Retinal pigment epithelial cell (primary cell): ENCODE measurements around the gene PPP1CB.

ENCODE experiments used
- DNase-seq: peaks from one replicate; pipeline ENCODE4 v3.0.0-alpha.2; 2010; ENCODE audit warnings: low read depth
- H3K4me3 ChIP-seq: 2 replicates; pipeline ENCODE4 v1.5.1; 2011; ENCODE audit warnings: mild to moderate bottlenecking, low read length, control low read depth, moderate library complexity
- TF ChIP-seq, protein P1 (sequence below): conservative IDR thresholded peaks from 2 replicates; pipeline ENCODE4 v1.5.1; 2011; ENCODE audit warnings: low read depth, low read length, control low read depth, inconsistent platforms

Gene PPP1CB

DNA sequence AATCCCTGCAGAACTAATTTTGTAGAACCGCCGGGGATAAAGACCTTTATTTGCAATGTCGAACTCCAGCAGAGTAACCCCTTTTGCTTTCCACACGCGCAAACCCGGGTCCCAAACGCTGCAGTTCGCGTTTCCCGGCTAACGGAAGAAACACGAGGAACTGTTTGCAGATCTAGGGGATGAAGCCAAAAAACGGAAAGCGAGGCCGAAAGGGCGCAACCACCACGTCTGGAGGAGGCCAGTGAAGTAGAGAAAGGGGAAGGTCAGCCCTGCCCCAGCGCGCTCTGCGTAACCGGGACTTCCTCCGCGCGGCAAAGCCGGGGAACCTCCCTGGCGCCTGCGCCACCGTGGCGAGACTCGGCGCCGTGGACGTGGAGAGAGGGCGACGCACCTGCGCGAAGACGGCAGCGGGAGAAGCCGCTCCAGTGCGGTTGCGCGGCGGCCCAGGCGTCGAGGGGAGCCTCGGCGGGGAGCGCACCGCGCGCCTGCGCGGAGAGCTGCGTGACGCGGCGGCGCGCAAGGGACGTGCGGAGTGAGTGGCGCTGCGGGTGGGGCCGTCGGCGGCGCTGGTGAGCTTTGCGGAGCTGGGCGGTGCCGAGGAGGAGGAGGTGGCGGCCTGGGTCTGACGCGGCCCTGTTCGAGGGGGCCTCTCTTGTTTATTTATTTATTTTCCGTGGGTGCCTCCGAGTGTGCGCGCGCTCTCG is at the start of gene PPP1CB:
Gene PPP1CB, plus strand, starts transcription at position 579 of the 704 bp plus-strand sequence. CDS start 295 bp downstream, outside the sequence.
- TF ChIP-seq, protein P1, sequence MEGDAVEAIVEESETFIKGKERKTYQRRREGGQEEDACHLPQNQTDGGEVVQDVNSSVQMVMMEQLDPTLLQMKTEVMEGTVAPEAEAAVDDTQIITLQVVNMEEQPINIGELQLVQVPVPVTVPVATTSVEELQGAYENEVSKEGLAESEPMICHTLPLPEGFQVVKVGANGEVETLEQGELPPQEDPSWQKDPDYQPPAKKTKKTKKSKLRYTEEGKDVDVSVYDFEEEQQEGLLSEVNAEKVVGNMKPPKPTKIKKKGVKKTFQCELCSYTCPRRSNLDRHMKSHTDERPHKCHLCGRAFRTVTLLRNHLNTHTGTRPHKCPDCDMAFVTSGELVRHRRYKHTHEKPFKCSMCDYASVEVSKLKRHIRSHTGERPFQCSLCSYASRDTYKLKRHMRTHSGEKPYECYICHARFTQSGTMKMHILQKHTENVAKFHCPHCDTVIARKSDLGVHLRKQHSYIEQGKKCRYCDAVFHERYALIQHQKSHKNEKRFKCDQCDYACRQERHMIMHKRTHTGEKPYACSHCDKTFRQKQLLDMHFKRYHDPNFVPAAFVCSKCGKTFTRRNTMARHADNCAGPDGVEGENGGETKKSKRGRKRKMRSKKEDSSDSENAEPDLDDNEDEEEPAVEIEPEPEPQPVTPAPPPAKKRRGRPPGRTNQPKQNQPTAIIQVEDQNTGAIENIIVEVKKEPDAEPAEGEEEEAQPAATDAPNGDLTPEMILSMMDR, result peak; percentile 25
- DNase-seq, result peak; percentile 84
- H3K4me3 ChIP-seq, result peak within 1 kb of the TSS; percentile 99

GRCh38 chr2:28702415-28702861 is 49.2 kb upstream of the PPP1CB start:
- TF ChIP-seq, protein P1, result no peak
- no peak overlapping the region for H3K4me3 ChIP-seq
- no peak for DNase-seq

GRCh38 chr2:28702878-28703277 is 48.8 kb upstream of the PPP1CB start:
- DNase-seq, result no peak
- H3K4me3 ChIP-seq, result no peak overlapping the region
- TF ChIP-seq, protein P1, result no peak

DNA sequence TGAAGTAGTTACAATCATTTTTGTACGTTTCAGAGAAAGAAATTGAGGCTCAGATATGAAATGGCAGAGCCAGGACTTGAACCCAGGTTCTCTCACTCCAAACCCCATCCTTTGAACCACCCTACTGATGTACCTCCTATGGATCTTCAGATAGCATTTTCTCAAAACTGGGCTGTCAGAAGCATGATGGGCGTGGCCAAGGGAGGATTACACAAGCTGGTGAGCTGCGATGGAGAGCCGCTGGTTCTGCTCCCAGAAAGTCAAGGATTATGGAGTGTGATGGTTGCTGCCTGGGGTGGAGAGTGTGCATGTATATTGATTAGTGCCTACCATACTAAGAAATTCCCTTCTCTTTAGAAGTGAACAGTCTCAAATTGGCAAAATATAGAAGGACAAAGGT is 47.0 kb upstream of the PPP1CB start:
- TF ChIP-seq, protein P1, result no peak
- no peak for DNase-seq
- H3K4me3 ChIP-seq, result no peak overlapping the region

DNA sequence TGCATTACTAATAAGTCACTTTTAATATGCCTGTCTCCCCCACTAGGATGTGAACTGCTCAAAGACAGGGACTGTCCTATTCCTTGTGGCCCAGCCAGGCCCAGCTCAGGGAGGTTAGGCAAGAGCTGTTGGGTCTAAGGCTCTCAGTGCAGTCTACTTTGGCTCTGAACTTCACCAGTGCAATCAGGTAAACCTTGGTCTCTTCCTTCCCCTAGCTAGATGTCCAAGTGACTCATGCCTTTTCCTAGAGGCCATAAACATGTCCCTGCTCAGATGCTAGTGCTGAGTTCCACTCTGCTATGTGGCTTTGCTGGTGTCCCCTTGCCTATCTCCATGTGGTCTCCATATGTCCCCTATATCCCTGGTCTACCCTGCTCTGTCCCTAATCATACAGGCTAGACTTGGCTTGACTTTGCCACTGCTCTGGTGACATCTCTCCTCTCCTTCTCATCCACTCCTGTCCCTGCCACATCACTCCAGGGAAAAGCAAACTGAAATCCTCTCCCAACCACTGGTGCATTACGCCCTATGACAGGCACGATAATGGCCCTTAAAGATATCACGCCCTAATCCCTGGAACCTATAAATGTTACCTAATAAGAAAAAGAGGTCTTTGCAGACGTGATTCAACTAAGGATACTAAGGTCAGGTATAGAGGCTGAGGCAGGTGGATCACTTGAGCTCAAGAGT is 45.7 kb upstream of the PPP1CB start:
- TF ChIP-seq, protein P1, result no peak
- no peak for DNase-seq
- no peak overlapping the region for H3K4me3 ChIP-seq

- no peak overlapping the region for H3K4me3 ChIP-seq
- TF ChIP-seq, protein P1, result no peak
- DNase-seq, result no peak
Measured at GRCh38 chr2:28707592-28707991, 44.0 kb upstream of the PPP1CB start.

DNA sequence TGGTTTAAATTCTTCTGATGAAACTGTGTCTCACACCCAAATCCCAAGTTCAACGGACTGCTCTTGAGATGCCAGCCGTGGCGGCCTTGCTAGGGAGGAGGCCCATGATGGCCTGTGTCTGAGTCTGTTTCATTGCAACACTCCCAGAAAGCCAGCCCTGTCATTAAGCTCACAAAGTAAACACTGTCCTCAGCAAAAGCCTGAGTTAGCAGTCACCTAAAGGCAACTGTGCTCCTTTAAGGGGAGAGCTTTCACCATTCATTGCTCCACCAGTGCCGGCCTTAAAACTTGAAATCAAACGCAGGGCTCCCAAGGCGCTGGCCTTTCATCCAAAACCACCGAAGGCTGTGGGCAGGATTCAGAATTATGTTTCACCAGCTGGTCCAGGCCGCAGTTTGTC is 42.5 kb upstream of the PPP1CB start:
- TF ChIP-seq, protein P1, result no peak
- DNase-seq, result no peak
- H3K4me3 ChIP-seq, result no peak overlapping the region
